NK-92 treated with Interleukin-12 subunit alpha and Interleukin-12 subunit beta, amount 100 ng/mL, for 24 hours (cell line): Measurements from ENCODE around the gene TRIM7.
"Not testable (repeated sequence)": the region's sequence is repeated elsewhere in the genome, so short reads cannot be mapped to it uniquely, and the experiment has no call there.

Source experiments
- DNase-seq: peaks from one replicate; lab custom pipeline; 2025; lab: John Stamatoyannopoulos, UW

TRIM7 gene

GRCh38 chr5:181212934-181213333 lies 7.9 kb upstream of the TRIM7 start:
- no peak for DNase-seq

GRCh38 chr5:181212080-181212479 lies 7.1 kb upstream of the TRIM7 start:
- DNase-seq = no peak

GRCh38 chr5:181211208-181211607 lies 6.2 kb upstream of the TRIM7 start:
- DNase-seq = no peak

- not testable (repeated sequence) for DNase-seq
These were observed 5.7 kb upstream of the TRIM7 start for GRCh38 chr5:181210698-181211097.

GRCh38 chr5:181210148-181210547 lies 5.2 kb upstream of the TRIM7 start:
- DNase-seq = not testable (repeated sequence)

GRCh38 chr5:181209006-181209405 lies 4.0 kb upstream of the TRIM7 start:
- not testable (repeated sequence) for DNase-seq

- no peak for DNase-seq
These were observed 2.9 kb upstream of the TRIM7 start for GRCh38 chr5:181207960-181208253.

DNA sequence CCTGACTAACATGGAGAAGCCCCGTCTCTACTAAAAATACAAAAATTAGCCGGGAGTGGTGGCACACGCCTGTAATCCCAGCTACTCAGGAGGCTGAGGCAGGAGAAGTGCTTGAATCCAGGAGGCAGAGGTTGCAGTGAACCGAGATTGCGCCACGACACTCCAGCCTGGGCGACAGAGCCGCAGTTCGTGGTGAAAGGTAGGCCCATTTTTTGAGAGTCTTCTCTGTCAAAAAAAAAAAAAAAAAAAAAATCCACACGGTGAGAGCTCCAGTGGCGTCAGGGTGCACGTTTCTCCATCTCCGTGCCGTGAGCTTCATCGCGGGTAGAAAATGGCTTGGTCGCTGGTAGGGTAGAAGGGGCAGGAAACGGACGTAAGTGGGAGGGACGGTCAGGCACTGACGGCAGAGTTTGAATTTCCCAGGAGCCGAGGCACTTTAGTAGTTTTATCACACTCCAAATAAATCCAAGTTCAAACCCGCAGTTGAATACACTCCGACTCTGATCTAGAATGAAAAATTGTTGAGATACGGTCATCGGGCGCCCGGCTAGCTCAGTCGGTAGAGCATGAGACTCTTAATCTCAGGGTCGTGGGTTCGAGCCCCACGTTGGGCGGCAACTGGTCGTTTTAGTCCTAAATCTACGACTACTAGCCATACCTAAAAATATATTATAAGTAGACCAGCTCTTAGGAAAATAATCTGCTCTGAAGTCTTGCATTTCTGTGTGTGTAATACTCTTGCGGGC lies 2.4 kb upstream of the TRIM7 start:
- DNase-seq = no peak

DNA sequence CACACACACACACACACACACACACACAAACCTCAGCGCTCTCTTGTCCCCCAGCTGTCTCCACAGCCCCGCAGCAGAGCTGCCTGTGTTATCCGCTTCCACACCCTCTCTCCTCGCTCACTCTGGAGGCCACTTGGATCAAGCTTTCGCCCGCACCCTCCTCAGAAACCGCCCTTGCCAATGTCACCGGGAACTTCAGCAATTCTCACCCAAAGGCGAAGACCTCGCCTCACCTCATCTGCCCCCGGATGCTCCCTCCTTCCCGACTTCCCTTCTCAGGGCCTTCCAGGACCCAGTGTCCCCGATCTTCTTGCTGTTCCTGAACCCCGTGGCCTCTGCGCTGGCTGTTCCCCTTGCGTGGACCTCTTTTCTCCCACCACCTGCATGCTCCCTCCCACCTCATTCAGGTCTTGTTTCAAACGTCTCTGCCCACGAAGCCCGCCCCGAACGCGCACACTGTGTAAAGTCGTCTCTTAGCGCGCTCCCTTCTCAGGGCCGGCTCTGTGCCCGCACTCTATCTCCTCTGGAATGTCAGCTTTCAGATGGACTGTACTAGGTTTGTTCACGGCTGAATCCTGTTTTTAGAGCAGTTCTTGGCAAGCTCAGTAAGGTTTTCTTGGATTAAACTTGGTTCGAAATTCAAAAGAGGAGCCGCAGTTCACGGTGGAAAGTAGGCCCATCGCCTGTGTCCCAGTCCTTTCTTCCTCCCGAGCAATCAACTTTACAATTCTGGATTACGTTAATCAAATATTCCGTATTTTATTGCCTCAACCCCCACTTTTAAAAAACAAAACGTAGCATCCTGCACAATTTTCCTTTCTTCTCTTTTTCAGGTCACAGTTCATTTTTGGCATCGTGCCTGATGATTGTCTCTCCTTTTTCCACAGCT lies 1.0 kb upstream of the TRIM7 start:
- DNase-seq = no peak

DNA sequence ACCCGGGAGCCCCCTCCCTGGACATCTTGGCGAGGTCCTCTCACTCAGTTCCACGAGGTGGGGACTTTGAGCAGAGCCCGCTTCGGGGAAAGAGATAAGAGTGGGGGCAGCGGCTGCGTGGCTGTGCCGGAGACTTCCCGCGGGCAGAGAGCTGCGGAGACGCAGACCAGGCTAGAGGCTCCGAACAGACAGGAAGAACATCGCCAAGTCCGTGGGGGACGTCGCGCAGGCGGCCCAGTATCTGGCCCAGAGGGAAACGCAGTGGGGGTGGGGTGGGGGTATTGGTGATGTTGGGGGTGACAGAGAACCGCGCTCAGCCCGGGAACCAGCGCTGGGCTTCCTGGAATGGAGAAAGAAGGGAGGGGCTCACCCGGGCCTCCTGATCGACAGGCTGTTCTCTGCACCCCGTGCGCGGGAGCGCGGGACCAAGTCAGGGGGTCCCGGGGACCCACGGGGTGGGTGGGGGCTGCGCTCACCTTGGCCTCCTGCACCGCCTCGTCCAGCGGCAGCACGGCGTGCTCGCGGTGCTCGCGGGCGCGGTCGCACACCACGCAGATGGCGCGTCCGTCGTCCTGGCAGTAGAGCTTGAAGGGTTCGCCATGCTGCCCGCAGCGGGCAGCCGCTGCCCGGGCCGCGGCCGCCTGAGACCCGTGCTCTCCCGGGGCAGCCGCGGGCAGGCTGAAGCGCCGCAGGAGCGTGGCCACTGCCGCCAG lies 727 bp downstream of the TRIM7 start:
- no peak for DNase-seq

DNA sequence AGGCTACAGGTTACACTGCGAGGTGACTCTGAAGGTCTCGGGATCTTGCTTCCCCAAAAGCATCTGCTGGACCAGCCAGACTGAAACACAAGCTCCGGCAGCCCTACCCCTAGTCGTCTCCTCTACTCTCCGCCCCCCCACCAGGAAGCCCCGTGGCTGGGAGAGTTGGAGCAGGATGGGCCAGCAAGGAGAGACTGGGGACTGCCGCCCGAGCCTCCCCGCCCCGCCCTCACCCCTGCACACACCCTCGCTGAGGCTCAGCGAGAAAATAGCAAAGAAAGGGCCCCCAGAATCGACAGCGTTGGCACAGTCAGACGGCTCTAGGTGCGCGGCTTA lies 1.3 kb downstream of the TRIM7 start:
- no peak for DNase-seq

GRCh38 chr5:181203093-181203711 lies 1.8 kb downstream of the TRIM7 start:
- DNase-seq = no peak

- DNase-seq = no peak
These were observed 4.2 kb downstream of the TRIM7 start for GRCh38 chr5:181200816-181201215.

- no peak for DNase-seq
These were observed 4.9 kb downstream of the TRIM7 start for GRCh38 chr5:181199881-181200638.

- no peak for DNase-seq
These were observed 6.0 kb downstream of the TRIM7 start for GRCh38 chr5:181198905-181199519.

GRCh38 chr5:181198106-181198685 lies 6.8 kb downstream of the TRIM7 start:
- no peak for DNase-seq

DNA sequence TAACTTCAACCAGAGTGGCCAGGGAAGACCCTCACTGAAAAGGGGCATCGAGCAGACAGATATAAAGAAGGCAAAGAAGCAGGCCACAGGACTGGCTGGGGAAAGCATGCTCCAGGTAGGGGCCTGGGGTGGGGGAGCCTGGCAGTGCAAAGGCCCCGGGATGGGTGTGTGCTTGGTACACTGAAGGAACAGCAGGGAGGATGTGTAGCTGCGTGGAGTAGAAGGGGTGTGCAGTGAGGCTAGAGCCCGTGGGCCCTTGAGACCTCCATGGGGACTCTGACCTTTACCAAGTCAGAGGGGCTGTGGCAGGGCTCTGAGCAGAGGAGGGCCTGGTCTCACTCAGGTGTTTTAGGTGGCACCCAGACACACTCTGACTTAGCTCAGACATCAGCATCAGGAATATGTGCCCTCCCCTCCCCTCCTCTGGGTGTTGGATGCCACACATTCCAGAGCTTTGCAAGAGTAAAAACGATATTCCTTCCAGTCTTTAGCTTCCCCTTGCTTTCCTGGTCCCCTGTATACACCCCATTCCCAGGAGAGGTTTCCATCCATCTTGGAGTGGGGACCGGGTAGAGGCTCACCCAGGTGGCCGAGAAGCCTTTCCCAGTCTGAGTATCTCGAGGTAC lies 7.6 kb downstream of the TRIM7 start:
- DNase-seq = no peak

- no peak for DNase-seq
These were observed 9.7 kb downstream of the TRIM7 start for GRCh38 chr5:181195249-181195761.

- no peak for DNase-seq
These were observed 10.3 kb downstream of the TRIM7 start for GRCh38 chr5:181194489-181195248.
